ENCODE measurements around the gene AGPS. TPM values are rescaled to one million over a fixed set of nuclear protein-coding genes. Genes with fewer than 3 reads are reported as not detected.

The AGPS gene
- total RNA-seq, 2 donors from 2014 or later: 17.5 to 21.7 TPM

GRCh38 chr2:177379354-177379753 is 13.2 kb upstream of the AGPS start:
- Histone ChIP-seq H3K4me1 (ENCODE audit: control insufficient read depth in 1 of 2, low read depth in 2 of 2) (no peaks in the 10 kb centered on the region), H3K4me3 (no peak overlapping the region), H3K9me3 (no peaks in the 10 kb centered on the region), H3K27ac (no peak overlapping the region), H3K36me3 (no peaks in the 10 kb centered on the region), H3K27me3 (replicated peaks; ENCODE audit: insufficient read depth) (no peaks in the 10 kb centered on the region)
- ATAC-seq (ENCODE audit: insufficient number of reproducible peaks, low FRiP score, low read depth): no peak
- no peak for DNase-seq (ENCODE audit: low spot score)
- TF ChIP-seq CTCF (IDR thresholded peaks at IDR 0.05): no peak

- TF ChIP-seq CTCF (IDR thresholded peaks at IDR 0.05): no peak
- Histone ChIP-seq H3K27me3 (replicated peaks; ENCODE audit: insufficient read depth) (no peaks in the 10 kb centered on the region), H3K36me3 (no peaks in the 10 kb centered on the region), H3K4me3 (no peak overlapping the region), H3K27ac (no peak overlapping the region), H3K9me3 (no peaks in the 10 kb centered on the region), H3K4me1 (ENCODE audit: control insufficient read depth in 1 of 2, low read depth in 2 of 2) (no peaks in the 10 kb centered on the region)
- DNase-seq (ENCODE audit: low spot score): no peak
- no peak for ATAC-seq (ENCODE audit: insufficient number of reproducible peaks, low FRiP score, low read depth)
Measured at GRCh38 chr2:177380181-177380580, 12.4 kb upstream of the AGPS start.

- H3K36me3 ChIP-seq: no peaks in the 10 kb centered on the region
- no peak for ATAC-seq (ENCODE audit: insufficient number of reproducible peaks, low FRiP score, low read depth)
- no peaks in the 10 kb centered on the region for H3K4me1 ChIP-seq (ENCODE audit: control insufficient read depth in 1 of 2, low read depth in 2 of 2)
- H3K27me3 ChIP-seq (replicated peaks; ENCODE audit: insufficient read depth): no peaks in the 10 kb centered on the region
- no peak for DNase-seq (ENCODE audit: low spot score)
- no peak overlapping the region for H3K27ac ChIP-seq
- H3K9me3 ChIP-seq: no peaks in the 10 kb centered on the region
- no peak for TF ChIP-seq CTCF (IDR thresholded peaks at IDR 0.05)
- no peak overlapping the region for H3K4me3 ChIP-seq
Measured at GRCh38 chr2:177383935-177384334, 8.6 kb upstream of the AGPS start.

GRCh38 chr2:177385151-177385550 is 7.4 kb upstream of the AGPS start:
- no peaks in the 10 kb centered on the region for H3K9me3 ChIP-seq
- DNase-seq (ENCODE audit: low spot score) (no peak), ATAC-seq (ENCODE audit: insufficient number of reproducible peaks, low FRiP score, low read depth) (no peak)
- H3K27me3 ChIP-seq (replicated peaks; ENCODE audit: insufficient read depth): no peaks in the 10 kb centered on the region
- H3K27ac ChIP-seq: no peak overlapping the region
- H3K4me1 ChIP-seq (ENCODE audit: control insufficient read depth in 1 of 2, low read depth in 2 of 2): no peaks in the 10 kb centered on the region
- no peaks in the 10 kb centered on the region for H3K36me3 ChIP-seq
- no peak overlapping the region for H3K4me3 ChIP-seq
- no peak for TF ChIP-seq CTCF (IDR thresholded peaks at IDR 0.05)

GRCh38 chr2:177391822-177392372 is 676 bp upstream of the AGPS start:
- ATAC-seq (ENCODE audit: insufficient number of reproducible peaks, low FRiP score, low read depth) (peak; percentile 16), DNase-seq (ENCODE audit: low spot score) (no peak)
- Histone ChIP-seq H3K27ac (no peak overlapping the region), H3K4me3 (peak overlapping the region; percentile 95), H3K36me3 (no peaks in the 10 kb centered on the region), H3K9me3 (no peaks in the 10 kb centered on the region), H3K27me3 (replicated peaks; ENCODE audit: insufficient read depth) (no peaks in the 10 kb centered on the region), H3K4me1 (ENCODE audit: control insufficient read depth in 1 of 2, low read depth in 2 of 2) (peaks cover 6 to 30% of the 10 kb centered on the region in 2 donors)
- TF ChIP-seq CTCF (IDR thresholded peaks at IDR 0.05): no peak
